Right ventricle myocardium superior (tissue), 1 donor: ENCODE measurements around the gene KRTAP5-7. TPM values are rescaled to one million over a fixed set of nuclear protein-coding genes. Genes with fewer than 3 reads are reported as not detected.

Experiments used
- ATAC-seq: fragments of 200-7000 bp; cut with Tn5 transposase; one replicate; pipeline ENCODE4 v1.9.1; 2020; ENCODE audit warnings: mild to moderate bottlenecking; ENCODE audit not compliant: poor library complexity
- DNase-seq: peaks from one replicate; pipeline ENCODE4 v3.0.0-alpha.2; 2020
- intact Hi-C: fragments of 100-400 bp; cut with DNase I; formaldehyde crosslinking; loops from one replicate; pipeline ENCODE4 v1.11.2; 2022
- total RNA-seq: library from RNA; stranded (reverse); fragmentation: NEBNext Ultra II Directional; extraction: Animal tissue kit (Norgen Biotek cat#: 25700); gene quantifications from one replicate; pipeline ENCODE4 v1.2.1, GENCODE V29; 2021
- donor health status: DM: no; HTN: yes; CAD: no; lungs with severe emphysema.

Gene KRTAP5-7
- total RNA-seq, 1 donor from 2014 or later: not detected

- no peak for DNase-seq
- intact Hi-C loops: no loop called here
- no peak for ATAC-seq
These were observed 35.1 kb upstream of the KRTAP5-7 start for GRCh38 chr11:71491940-71492339.

- no peak for DNase-seq
- ATAC-seq: no peak
- intact Hi-C loops: no loop called here
These were observed 31.5 kb upstream of the KRTAP5-7 start for GRCh38 chr11:71495286-71496230.

GRCh38 chr11:71496421-71496820, 30.6 kb upstream of the KRTAP5-7 start:
- intact Hi-C loops: no loop called here
- DNase-seq (no peak), ATAC-seq (no peak)

GRCh38 chr11:71498091-71498490, 29.0 kb upstream of the KRTAP5-7 start:
- intact Hi-C loops: no loop called here
- DNase-seq: no peak
- ATAC-seq: no peak

GRCh38 chr11:71499125-71499524, 27.9 kb upstream of the KRTAP5-7 start:
- ATAC-seq (peak; percentile 56), DNase-seq (no peak)
- intact Hi-C loops: no loop called here

- intact Hi-C loops: no loop called here
- DNase-seq: no peak
- peak; percentile 44 for ATAC-seq
These were observed 27.5 kb upstream of the KRTAP5-7 start for GRCh38 chr11:71499546-71499945.

GRCh38 chr11:71500601-71501021, 26.5 kb upstream of the KRTAP5-7 start:
- ATAC-seq (peak; percentile 86), DNase-seq (peak; percentile 70)
- intact Hi-C loops: no loop called here

- DNase-seq (no peak), ATAC-seq (no peak)
- intact Hi-C loops: no loop called here
These were observed 25.7 kb upstream of the KRTAP5-7 start for GRCh38 chr11:71501071-71501985.

- intact Hi-C loops: no loop called here
- DNase-seq (no peak), ATAC-seq (no peak)
These were observed 25.0 kb upstream of the KRTAP5-7 start for GRCh38 chr11:71502026-71502425.

GRCh38 chr11:71502871-71503435, 24.1 kb upstream of the KRTAP5-7 start:
- DNase-seq: no peak
- no peak for ATAC-seq
- intact Hi-C loops: no loop called here

GRCh38 chr11:71504531-71504930, 22.5 kb upstream of the KRTAP5-7 start:
- DNase-seq: no peak
- ATAC-seq: no peak
- intact Hi-C loops: no loop called here

- no peak for DNase-seq
- intact Hi-C loops: no loop called here
- ATAC-seq: no peak
These were observed 22.1 kb upstream of the KRTAP5-7 start for GRCh38 chr11:71505001-71505400.

GRCh38 chr11:71505781-71506180, 21.3 kb upstream of the KRTAP5-7 start:
- no peak for ATAC-seq
- intact Hi-C loops: no loop called here
- DNase-seq: no peak

GRCh38 chr11:71507102-71507501, 20.0 kb upstream of the KRTAP5-7 start:
- intact Hi-C loops: no loop called here
- no peak for ATAC-seq
- DNase-seq: no peak

GRCh38 chr11:71518506-71519471, 8.3 kb upstream of the KRTAP5-7 start:
- intact Hi-C loops: no loop called here
- no peak for ATAC-seq
- DNase-seq: no peak

- no peak for DNase-seq
- intact Hi-C loops: no loop called here
- no peak for ATAC-seq
These were observed 7.5 kb upstream of the KRTAP5-7 start for GRCh38 chr11:71519546-71519945.

- no peak for DNase-seq
- intact Hi-C loops: no loop called here
- ATAC-seq: no peak
These were observed 1.7 kb upstream of the KRTAP5-7 start for GRCh38 chr11:71525188-71525937.
